Psoas muscle (tissue), 8 donors: ENCODE data around the gene PON1. TPM values are rescaled to one million over a fixed set of nuclear protein-coding genes. Genes with fewer than 3 reads are reported as not detected.
A peak's percentile ranks its signal among the peaks of the same experiment; 100 is the strongest.

Experiments
- ATAC-seq, 4 donors: fragments of 200-7000 bp; cut with Tn5 transposase; one replicate each; pipeline ENCODE4 v1.9.1; 2020; ENCODE audit warnings: moderate library complexity in 3 of 4, mild to moderate bottlenecking in 2 of 4
- DNase-seq, 2 donors: peaks; one replicate each; pipeline ENCODE4 v3.0.0-alpha.2; 2020
- H3K27ac ChIP-seq: fragments of 200-600 bp; one replicate; pipeline ENCODE4 v1.8.0; 2022
- H3K27me3 ChIP-seq, 3 donors: fragments of 200-600 bp in 1 of 3; one replicate each; pipeline versions ENCODE4 v1.6.1 to v1.8.0; 2013 to 2022; ENCODE audit warnings: low read length in 2 of 3, mild to moderate bottlenecking in 2 of 3, moderate library complexity in 1 of 3; ENCODE audit not compliant: insufficient read depth in 3 of 3
- H3K36me3 ChIP-seq, 2 donors: fragments of 200-600 bp in 1 of 2; one replicate each; pipeline versions ENCODE4 v1.6.1 to v1.8.0; 2013 to 2022; ENCODE audit warnings: low read depth in 1 of 2, mild to moderate bottlenecking in 1 of 2, moderate library complexity in 1 of 2; ENCODE audit not compliant: insufficient read depth in 1 of 2
- H3K4me1 ChIP-seq: fragments of 200-600 bp; one replicate; pipeline ENCODE4 v1.8.0; 2022
- H3K4me3 ChIP-seq: fragments of 200-600 bp; one replicate; pipeline ENCODE4 v1.8.0; 2022; ENCODE audit warnings: mild to moderate bottlenecking
- H3K9me3 ChIP-seq: fragments of 200-600 bp; one replicate; pipeline ENCODE4 v1.8.0; 2022
- CTCF ChIP-seq: fragments of 200-600 bp; IDR thresholded peaks from one replicate; pipeline ENCODE4 v1.8.0; 2022; ENCODE audit warnings: antibody characterized with exemption
- WGBS, 3 donors: extraction: QIAGEN DNeasy Blood & Tissue Kit; methylation state at CpG; one replicate each; pipeline versions ENCODE4 v1.1.6 to v1.1.7; 2013; 5-methylcytosine and 5-hydroxymethylcytosine counted together
- intact Hi-C, 2 donors: fragments of 100-400 bp; cut with DNase I; formaldehyde crosslinking; loops; one replicate each; pipeline versions ENCODE4 v1.11.0 to v1.14.2; 2022
- polyA plus RNA-seq, 3 donors: library from polyadenylated mRNA; stranded (reverse); fragments of 200-250 nt; gene quantifications; one replicate each; pipeline ENCODE4 v1.2.3, GENCODE V29; 2013
- total RNA-seq, 4 donors: library from RNA; stranded (reverse); fragmentation: NEBNext Ultra II Directional in 2 of 4; extraction: Animal tissue kit (Norgen Biotek cat#: 25700) in 2 of 4; gene quantifications; one replicate each; pipeline versions ENCODE4 v1.2.1 to v1.2.4, GENCODE V29; 2021 to 2023
- donor health status: healthy with polysubstance abuse.
- donor health status: DM: no; HTN: no; CAD: no; lungs with moderate emphysema.
- donor health status: Bipolar disorder and iron deficiency.
- donor health status: healthy.
- donor health status: DM: yes; HTN: yes; CAD: no.
- donor health status: DM: no; HTN: no; CAD: no.
- donor health status: DM: no; HTN: no; CAD: no.
- donor health status: DM: yes; HTN: yes; CAD: no.

Gene PON1
- total and polyA plus RNA-seq, 7 donors, result 0.04 to 0.10 TPM; not detected in 5

GRCh38 chr7:95250571-95250970, 73.8 kb downstream of the PON1 start:
- no peak for ATAC-seq
- Histone ChIP-seq H3K4me3 (no peak overlapping the region), H3K27me3 (no peaks in the 10 kb centered on the region), H3K36me3 (peaks cover 0 to 23% of the 10 kb centered on the region in 2 donors), H3K9me3 (no peaks in the 10 kb centered on the region), H3K4me1 (no peaks in the 10 kb centered on the region), H3K27ac (no peak overlapping the region)
- WGBS, 3 donors, result 58 to 68% (median 61%) methylated on average over 6 of the region's 6 CpGs
- intact Hi-C loops, result no loop called here
- no peak for TF ChIP-seq CTCF
- peak in 1 of 2 donors; percentile 19 for DNase-seq

Other genes starting within 250 kb of the PON1 start
- gene PON3, start 71.8 kb upstream of the PON1 start, total RNA-seq, result under 1 TPM; 0.30 to 0.50 (median 0.46) TPM
- under 1 TPM in 2 of 3 donors, not detected in 1; 0.43 to 0.48 TPM for gene PON3, start 71.8 kb upstream of the PON1 start, polyA plus RNA-seq
- gene PON2, start 110.5 kb upstream of the PON1 start, total RNA-seq, result 10 to 100 TPM; 12.1 to 21.9 (median 15.9) TPM
- 10 to 100 TPM; 10.8 to 25.2 (median 11.3) TPM for gene PON2, start 110.5 kb upstream of the PON1 start, polyA plus RNA-seq
- gene ASB4, start 161.4 kb upstream of the PON1 start, total RNA-seq, result 10 to 100 TPM in 3 of 4 donors, 1 to 10 TPM in 1; 7.7 to 18.8 (median 11.2) TPM
- 10 to 100 TPM in 2 of 3 donors, under 1 TPM in 1; 0.23 to 24.0 (median 10.8) TPM for gene ASB4, start 161.4 kb upstream of the PON1 start, polyA plus RNA-seq